Cardiac septum (tissue), 1 donor: ENCODE results near the gene TERC. TPM values are rescaled to one million over a fixed set of nuclear protein-coding genes. Genes with fewer than 3 reads are reported as not detected.
A peak's percentile ranks its signal among the peaks of the same experiment; 100 is the strongest.
"Not testable (repeated sequence)": the region's sequence is repeated elsewhere in the genome, so short reads cannot be mapped to it uniquely, and the experiment has no call there.

Experiments used
- DNase-seq: peaks from one replicate; pipeline ENCODE4 v3.0.0-alpha.2; 2020; ENCODE audit warnings: low spot score
- intact Hi-C: fragments of 100-400 bp; cut with DNase I; formaldehyde crosslinking; loops from one replicate; pipeline ENCODE4 v1.14.0; 2022
- total RNA-seq: library from RNA; stranded (reverse); fragmentation: NEBNext Ultra II Directional; extraction: Animal tissue kit (Norgen Biotek cat#: 25700); gene quantifications from one replicate; pipeline ENCODE4 v1.2.1, GENCODE V29; 2021
- donor health status: DM: no; HTN: no; CAD: no.

Gene TERC
- total RNA-seq, 1 donor from 2014 or later = 0.86 TPM

- intact Hi-C loops = loop anchor here (5.0 kb wide), 1 partner anchor 39 kb away; the partner anchor contains the start of genes LRRC34 and LRRIQ4
- peak; percentile 97 for DNase-seq
Measured at GRCh38 chr3:169772897-169773816, 8.3 kb upstream of the TERC start, which contains the start of gene MYNN. MYNN (plus strand) TSS chr3:169773396; CDS start chr3:169774296, 900 bp downstream.

- DNase-seq = peak; percentile 78
- intact Hi-C loops = loop anchor here (5.0 kb wide), 1 partner anchor 40 kb away; the partner anchor contains the start of genes LRRC34 and LRRIQ4
Measured at GRCh38 chr3:169772305-169772896, 7.5 kb upstream of the TERC start.

GRCh38 chr3:169771497-169772304 lies 6.8 kb upstream of the TERC start:
- no peak for DNase-seq
- intact Hi-C loops = loop anchor here (5.0 kb wide), 1 partner anchor 41 kb away; the partner anchor contains the start of genes LRRC34 and LRRIQ4

DNA sequence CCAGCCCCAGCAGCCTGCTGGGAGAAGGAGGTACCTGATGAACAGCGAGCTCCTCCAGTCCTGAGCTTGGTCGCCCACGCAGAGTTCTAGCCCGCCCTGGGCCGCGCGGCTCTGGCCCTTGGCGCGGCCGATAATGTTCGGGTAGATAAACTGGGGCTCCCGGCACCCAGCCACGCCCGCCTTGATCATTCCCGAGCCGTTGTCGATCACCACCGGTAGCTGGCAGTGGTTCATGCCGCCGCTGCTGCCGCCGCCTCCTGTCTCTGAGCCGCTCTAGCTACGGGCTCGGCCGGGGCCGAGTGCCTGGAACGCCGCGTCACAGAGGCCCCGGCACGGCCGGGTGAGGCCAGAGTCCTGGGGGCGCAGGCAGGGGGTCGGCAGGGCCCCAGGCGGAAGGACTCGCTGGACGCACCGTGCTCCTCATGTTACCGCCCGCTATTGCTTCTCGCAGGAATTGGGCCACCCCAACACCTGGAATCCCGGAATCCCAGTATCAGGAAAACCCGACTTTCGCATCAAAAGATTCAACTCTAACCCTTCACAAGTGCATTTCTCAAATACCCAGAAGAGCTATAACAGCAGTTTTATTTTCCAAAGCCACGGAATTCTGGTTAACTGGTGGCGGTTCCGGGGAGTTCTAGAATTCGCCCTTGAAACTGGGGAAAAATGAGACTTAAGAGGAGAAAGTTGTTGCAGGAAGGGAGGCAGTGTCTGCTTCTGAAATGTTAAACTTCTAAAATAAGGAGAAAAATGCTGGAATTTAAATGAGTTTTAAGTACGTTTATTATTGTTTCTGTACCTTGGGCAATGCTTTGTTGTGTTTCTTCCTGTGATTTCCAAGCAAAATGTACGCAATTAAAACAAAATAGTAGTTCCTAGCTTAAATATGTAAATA lies 4.7 kb upstream of the TERC start, which contains the start of gene ACTRT3:
Gene ACTRT3 (minus strand): TSS at position 275 of the 895 bp plus-strand sequence. CDS start 41 bp downstream, at position 234.
- intact Hi-C loops = loop anchor here (5.0 to 10.0 kb wide), 3 partner anchors 43 to 585 kb away; partner anchors contain the start of genes LRRC34, LRRIQ4, SEC62 and SKIL
- peak; percentile 85 for DNase-seq

- intact Hi-C loops = loop anchor here (10.0 kb wide), 1 partner anchor 590 kb away; the partner anchor contains the start of gene SKIL
- peak; percentile 87 for DNase-seq
Measured at GRCh38 chr3:169764312-169764881, 463 bp downstream of the TERC start.

- DNase-seq = no peak
- intact Hi-C loops = loop anchor here (10.0 kb wide), 1 partner anchor 594 kb away; the partner anchor contains the start of gene SKIL
Measured at GRCh38 chr3:169760479-169760878, 4.4 kb downstream of the TERC start.

DNA sequence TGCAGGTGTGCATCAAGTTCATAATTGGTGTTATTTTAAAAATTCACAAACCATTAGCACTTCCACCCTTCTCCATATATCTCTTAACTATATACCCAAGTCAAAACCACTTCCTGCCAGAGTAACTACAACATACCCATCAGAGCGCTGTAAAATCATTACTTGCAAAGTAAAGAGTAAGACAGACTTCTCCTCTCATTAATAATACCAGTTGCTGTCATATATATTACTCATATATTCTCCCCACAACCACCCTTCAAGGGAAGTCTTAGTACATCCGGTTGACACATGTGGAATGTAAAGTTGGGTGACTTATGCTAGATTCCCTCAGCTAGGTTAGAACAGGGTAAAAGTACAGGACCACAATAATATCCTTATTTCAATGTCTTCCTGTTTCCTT lies 5.6 kb downstream of the TERC start:
- no peak for DNase-seq
- intact Hi-C loops = no loop called here

GRCh38 chr3:169758359-169758994 lies 6.4 kb downstream of the TERC start:
- no peak for DNase-seq
- intact Hi-C loops = no loop called here

DNA sequence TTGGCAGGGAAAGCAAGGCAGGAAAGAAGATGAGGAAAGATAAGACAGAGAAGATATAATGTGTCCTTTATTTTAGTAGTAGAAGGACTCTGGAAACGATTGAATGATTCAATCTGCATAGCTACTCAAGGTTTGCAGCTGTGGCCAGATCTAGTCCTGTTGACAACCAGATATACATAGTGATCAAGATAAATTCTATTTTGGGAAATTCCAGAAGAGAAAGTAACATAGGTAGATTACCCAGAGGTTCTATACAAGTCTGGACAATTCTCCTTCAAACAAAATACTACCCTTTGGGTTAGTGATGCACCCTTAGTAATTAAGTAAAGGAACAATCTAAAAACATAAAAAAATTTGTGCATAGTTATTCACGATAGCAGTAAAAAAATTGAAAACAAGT lies 9.4 kb downstream of the TERC start:
- intact Hi-C loops = no loop called here
- no peak for DNase-seq

- intact Hi-C loops = no loop called here
- no peak for DNase-seq
Measured at GRCh38 chr3:169754711-169755110, 10.1 kb downstream of the TERC start.

DNA sequence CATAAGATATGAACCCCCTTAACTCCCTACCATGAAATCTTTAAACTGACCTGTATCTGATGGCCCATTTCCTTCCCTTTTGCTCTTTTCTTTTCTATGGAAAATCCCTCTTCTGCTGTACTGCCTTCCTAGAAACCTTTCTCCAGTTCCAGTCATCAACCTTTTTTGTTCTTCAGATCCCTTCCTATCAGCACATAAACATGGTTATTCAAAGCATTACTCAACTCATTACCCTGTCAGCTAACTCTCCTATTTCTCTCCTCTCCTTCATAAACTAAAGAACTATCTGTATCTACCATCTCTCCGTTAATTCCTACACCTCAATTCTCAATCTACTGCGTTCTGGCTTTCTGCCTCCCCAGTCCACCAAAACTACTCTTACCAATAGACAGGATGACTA lies 13.0 kb downstream of the TERC start:
- DNase-seq = no peak
- intact Hi-C loops = no loop called here

- DNase-seq = no peak
- intact Hi-C loops = no loop called here
Measured at GRCh38 chr3:169750665-169751064, 14.2 kb downstream of the TERC start.

DNA sequence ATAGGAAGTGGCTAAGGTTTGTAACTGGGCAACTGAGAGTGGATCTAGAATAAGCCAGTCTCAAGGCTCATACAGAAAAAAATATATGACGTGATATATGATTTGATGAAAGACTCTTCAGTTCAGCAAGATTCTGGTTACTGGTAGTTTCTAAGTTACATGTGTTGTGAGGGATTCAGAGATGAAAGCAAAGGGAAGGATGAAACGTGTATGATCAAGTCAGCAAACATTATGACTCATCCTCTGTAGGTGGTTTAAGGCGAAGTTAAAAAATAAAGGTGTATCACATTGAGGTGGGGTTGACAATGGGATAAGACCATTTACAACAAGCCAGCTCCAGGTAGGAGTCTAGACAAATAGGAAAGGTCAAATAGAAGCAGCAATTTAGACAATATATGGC lies 16.2 kb downstream of the TERC start:
- intact Hi-C loops = loop anchor here (10.0 kb wide), 1 partner anchor 794 kb away; no protein-coding TSS in a partner anchor
- no peak for DNase-seq

DNA sequence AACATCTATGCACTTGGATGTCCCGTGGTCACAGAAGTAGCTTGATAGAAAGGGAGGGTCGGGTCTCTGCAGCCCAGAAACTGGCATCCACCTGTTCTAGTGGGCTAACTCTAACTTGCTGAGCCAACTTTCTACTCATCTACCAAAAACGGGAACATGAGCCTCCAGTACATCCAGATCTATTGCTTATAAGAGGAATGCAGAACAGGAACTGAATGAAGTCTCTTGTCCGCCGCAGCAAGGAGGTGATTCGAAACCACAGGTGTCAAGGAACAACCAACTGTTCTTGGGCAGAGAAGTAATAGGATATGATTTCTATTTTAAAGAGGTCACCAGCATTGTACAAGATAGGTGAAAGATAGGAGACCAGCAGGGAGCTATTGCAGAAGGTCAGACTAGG lies 17.9 kb downstream of the TERC start:
- intact Hi-C loops = loop anchor here (10.0 kb wide), 1 partner anchor 792 kb away; no protein-coding TSS in a partner anchor

GRCh38 chr3:169744366-169745054 lies 20.4 kb downstream of the TERC start:
- intact Hi-C loops = loop anchor here (5.0 to 10.0 kb wide), 2 partner anchors 612 to 790 kb away; no protein-coding TSS in a partner anchor
- DNase-seq = no peak

More for the DNA sequence above, 17.9 kb downstream of the TERC start:
- no peak for DNase-seq

DNA sequence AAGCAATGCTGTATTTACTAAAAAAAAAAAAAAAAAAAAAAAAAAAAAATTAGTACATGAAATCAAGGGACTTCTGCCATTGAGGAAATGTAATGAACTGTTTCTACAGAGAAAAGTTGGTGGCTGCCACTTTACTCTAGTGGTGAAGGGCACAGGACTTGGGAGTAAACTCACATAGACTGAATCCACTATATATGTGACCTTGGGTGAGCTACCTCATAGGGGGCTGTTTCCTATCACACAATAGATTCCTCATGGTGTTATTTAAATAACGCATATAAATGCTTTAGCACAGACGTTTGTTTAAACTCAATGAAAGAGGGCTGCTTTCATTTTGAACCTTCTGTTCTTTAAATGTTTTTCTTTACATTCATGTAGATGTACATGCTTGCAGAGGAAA lies 25.8 kb downstream of the TERC start:
- intact Hi-C loops = no loop called here
- no peak for DNase-seq

DNA sequence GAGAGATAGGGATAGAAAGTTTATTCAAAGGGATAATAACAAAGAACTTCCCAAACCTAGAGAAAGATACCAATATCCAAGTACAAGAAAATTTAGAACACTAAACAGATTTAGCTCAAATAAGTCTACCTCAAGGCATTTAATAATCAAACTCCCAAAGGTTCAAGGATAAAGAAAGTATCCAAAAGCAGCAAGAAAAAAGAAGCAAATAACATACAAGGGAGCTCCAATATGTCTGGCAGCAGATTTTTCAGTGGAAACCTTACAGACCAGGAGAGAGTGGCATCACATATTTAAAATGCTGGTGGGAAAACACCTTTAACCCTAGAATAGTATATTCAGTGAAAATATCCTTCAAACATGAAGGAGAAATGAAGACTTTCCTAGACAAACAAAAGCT lies 33.0 kb downstream of the TERC start:
- intact Hi-C loops, DNase-seq: not testable (repeated sequence)
